Parathyroid adenoma (tissue), 2 donors: ENCODE results near the gene MFSD1.

Experiments used
- H2AFZ ChIP-seq: fragments of 300-600 bp; sonication (generic); one replicate; pipeline ENCODE4 v1.7.0; 2017; ENCODE audit warnings: antibody characterized with exemption, mild to moderate bottlenecking
- H3K27ac ChIP-seq: fragments of 300-600 bp; sonication (generic); one replicate; pipeline ENCODE4 v1.7.0; 2017
- H3K27me3 ChIP-seq: fragments of 300-600 bp; sonication (generic); one replicate; pipeline ENCODE4 v1.7.0; 2017; ENCODE audit warnings: low read length; ENCODE audit not compliant: control insufficient read depth, insufficient read depth
- H3K36me3 ChIP-seq: fragments of 300-600 bp; sonication (generic); one replicate; pipeline ENCODE4 v1.7.0; 2017; ENCODE audit warnings: low read length; ENCODE audit not compliant: control insufficient read depth, insufficient read depth
- H3K4me1 ChIP-seq: fragments of 300-600 bp; sonication (generic); one replicate; pipeline ENCODE4 v1.7.0; 2017; ENCODE audit warnings: control low read depth
- H3K4me2 ChIP-seq: fragments of 300-600 bp; sonication (generic); one replicate; pipeline ENCODE4 v1.7.0; 2017; ENCODE audit warnings: low read length
- H3K4me3 ChIP-seq: fragments of 300-600 bp; sonication (generic); one replicate; pipeline ENCODE4 v1.7.0; 2017; ENCODE audit warnings: low read depth, low read length
- H3K79me2 ChIP-seq: fragments of 300-600 bp; sonication (generic); one replicate; pipeline ENCODE4 v1.7.0; 2017; ENCODE audit warnings: control low read depth
- H3K9ac ChIP-seq: fragments of 300-600 bp; sonication (generic); one replicate; pipeline ENCODE4 v1.7.0; 2017; ENCODE audit warnings: mild to moderate bottlenecking
- H3K9me3 ChIP-seq: fragments of 300-600 bp; sonication (generic); one replicate; pipeline ENCODE4 v1.7.0; 2017; ENCODE audit warnings: low read length; ENCODE audit not compliant: control insufficient read depth
- TF ChIP-seq, protein P1 (sequence below): fragments of 300-600 bp; sonication (generic); IDR thresholded peaks from one replicate; pipeline ENCODE4 v1.7.0; 2017; ENCODE audit warnings: antibody characterized with exemption, mild to moderate bottlenecking
- donor health status: primary hyperparathyroidism.

Gene MFSD1

DNA sequence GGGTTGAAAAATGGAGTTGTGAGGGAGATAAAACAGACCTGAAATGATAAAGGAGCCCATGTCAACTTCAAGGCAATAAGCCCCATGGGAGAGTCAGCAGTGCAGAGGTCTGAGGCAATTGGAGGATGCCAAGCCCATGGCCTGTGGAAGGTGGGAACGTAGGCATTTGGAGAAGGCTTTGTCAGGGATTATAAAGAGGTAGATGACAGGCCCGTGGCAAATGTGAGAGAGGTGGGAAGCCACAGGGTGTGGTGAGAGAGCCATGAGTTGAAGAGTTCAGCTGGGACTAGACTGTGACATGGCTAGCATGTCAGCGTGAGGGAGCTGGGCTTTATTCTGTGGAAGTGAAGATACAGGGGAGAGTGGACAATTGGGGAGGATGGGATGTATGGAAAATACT, 35.4 kb downstream of the MFSD1 start:
- Histone ChIP-seq H3K36me3 (no peaks in the 10 kb centered on the region), H3K79me2 (no peaks in the 10 kb centered on the region), H3K4me2 (no peak overlapping the region), H3K9me3 (no peaks in the 10 kb centered on the region), H3K27ac (no peak overlapping the region), H3K27me3 (no peaks in the 10 kb centered on the region), H3K4me1 (no peaks in the 10 kb centered on the region), H3K4me3 (no peak overlapping the region), H2AFZ (no peak overlapping the region), H3K9ac (no peak overlapping the region)
- TF ChIP-seq, protein P1, sequence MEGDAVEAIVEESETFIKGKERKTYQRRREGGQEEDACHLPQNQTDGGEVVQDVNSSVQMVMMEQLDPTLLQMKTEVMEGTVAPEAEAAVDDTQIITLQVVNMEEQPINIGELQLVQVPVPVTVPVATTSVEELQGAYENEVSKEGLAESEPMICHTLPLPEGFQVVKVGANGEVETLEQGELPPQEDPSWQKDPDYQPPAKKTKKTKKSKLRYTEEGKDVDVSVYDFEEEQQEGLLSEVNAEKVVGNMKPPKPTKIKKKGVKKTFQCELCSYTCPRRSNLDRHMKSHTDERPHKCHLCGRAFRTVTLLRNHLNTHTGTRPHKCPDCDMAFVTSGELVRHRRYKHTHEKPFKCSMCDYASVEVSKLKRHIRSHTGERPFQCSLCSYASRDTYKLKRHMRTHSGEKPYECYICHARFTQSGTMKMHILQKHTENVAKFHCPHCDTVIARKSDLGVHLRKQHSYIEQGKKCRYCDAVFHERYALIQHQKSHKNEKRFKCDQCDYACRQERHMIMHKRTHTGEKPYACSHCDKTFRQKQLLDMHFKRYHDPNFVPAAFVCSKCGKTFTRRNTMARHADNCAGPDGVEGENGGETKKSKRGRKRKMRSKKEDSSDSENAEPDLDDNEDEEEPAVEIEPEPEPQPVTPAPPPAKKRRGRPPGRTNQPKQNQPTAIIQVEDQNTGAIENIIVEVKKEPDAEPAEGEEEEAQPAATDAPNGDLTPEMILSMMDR, result no peak

DNA sequence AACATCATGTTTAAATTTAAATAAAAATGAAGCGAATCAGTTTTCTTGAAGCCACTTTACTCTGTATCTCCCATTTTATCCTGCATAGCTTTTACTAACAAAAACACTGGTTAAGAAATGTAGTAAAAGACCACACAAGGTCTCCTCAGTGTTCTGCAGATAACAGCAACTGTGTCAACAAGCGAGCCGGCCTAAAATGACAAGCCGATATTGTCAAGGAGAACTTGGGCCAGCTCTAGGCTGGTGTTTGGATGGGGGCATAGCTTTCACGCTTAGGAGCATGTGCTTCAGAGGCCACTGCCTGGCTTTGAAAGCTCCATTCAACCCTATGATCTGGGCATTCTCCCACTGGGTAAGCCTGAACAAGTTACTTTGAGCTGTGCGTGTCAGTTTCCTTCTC, 38.1 kb downstream of the MFSD1 start:
- Histone ChIP-seq H3K79me2 (no peaks in the 10 kb centered on the region), H2AFZ (no peak overlapping the region), H3K4me1 (no peaks in the 10 kb centered on the region), H3K27ac (no peak overlapping the region), H3K9me3 (no peaks in the 10 kb centered on the region), H3K27me3 (no peaks in the 10 kb centered on the region), H3K4me3 (no peak overlapping the region), H3K36me3 (no peaks in the 10 kb centered on the region), H3K9ac (no peak overlapping the region), H3K4me2 (no peak overlapping the region)
- TF ChIP-seq, protein P1, result no peak

DNA sequence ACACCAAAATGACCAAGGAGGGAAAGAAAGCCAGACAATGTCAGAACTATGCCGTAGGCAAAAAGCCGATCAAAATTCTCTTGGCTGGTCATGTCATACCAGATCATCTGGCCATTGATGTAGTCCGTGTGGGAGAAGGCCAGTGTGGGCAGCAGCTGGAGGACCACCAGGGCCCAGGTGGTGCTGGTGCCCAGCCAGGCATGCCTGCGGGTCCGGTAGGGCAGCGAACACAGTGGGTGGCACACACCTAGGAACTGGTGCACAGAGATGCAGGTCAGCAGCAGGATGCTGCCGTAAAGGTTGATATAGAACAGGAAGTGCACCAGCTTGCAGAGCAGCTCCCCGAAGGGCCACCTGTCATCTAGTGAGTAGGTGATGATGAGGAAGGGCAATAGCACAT, 39.5 kb downstream of the MFSD1 start:
- Histone ChIP-seq H2AFZ (no peak overlapping the region), H3K9ac (no peak overlapping the region), H3K4me2 (no peak overlapping the region), H3K27me3 (no peaks in the 10 kb centered on the region), H3K4me1 (peaks cover 3% of the 10 kb centered on the region), H3K79me2 (no peaks in the 10 kb centered on the region), H3K36me3 (no peaks in the 10 kb centered on the region), H3K4me3 (no peak overlapping the region), H3K27ac (no peak overlapping the region), H3K9me3 (no peaks in the 10 kb centered on the region)
- TF ChIP-seq, protein P1, result no peak

DNA sequence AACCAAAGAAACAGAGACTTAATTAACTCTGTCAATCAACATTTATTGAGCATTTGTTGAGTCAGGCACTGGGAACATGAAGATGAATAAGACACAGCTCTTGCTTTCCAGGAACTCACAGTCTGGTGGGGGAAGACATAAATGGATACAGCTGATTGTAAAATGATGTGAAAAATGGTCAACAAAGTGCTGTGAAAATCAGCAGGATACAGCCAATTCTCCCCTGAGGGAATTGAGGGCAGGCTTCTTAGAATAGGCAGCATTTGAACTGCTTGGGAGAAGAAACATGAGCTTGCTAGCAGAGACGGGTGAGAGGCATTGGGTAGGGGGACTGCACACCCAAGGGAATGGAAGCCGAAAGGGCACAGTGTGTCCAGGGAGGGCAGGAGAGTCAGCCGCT, 41.1 kb downstream of the MFSD1 start:
- peaks cover 3% of the 10 kb centered on the region for H3K4me1 ChIP-seq
- H3K4me3 ChIP-seq, result no peak overlapping the region
- no peak overlapping the region for H3K9ac ChIP-seq
- H3K79me2 ChIP-seq, result no peaks in the 10 kb centered on the region
- H3K27me3 ChIP-seq, result no peaks in the 10 kb centered on the region
- H3K27ac ChIP-seq, result no peak overlapping the region
- H3K9me3 ChIP-seq, result no peaks in the 10 kb centered on the region
- H2AFZ ChIP-seq, result no peak overlapping the region
- no peaks in the 10 kb centered on the region for H3K36me3 ChIP-seq
- H3K4me2 ChIP-seq, result no peak overlapping the region
- TF ChIP-seq, protein P1, result no peak

DNA sequence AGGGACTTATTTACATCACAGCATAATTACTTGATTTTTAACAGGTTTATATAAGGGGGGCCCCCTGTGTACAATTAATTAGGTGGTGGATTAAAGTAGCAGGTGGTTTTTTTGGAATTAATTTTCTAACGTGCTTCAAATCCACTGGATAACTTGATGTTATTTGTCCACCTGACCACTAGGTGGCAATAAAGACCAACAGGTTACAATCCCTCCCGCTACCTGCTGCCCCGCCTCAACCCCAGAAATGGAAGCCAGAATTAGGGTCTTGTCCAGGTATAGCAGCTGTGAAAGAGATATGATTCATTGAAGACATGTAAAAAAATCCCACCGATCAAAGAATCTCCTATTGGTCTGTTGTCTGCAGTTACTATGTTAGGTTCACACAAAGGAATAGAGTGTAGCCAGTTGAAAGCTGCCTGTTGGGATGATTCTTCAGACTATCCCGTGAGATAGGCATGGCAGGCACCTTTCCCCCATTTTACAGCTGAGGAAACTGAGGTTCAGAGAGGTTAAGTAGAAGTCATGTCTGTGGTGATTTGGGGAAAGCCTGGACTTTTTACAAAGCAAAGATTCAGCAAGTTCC, 44.0 kb downstream of the MFSD1 start:
- Histone ChIP-seq H3K79me2 (no peaks in the 10 kb centered on the region), H3K4me1 (peaks cover 3% of the 10 kb centered on the region), H3K4me3 (no peak overlapping the region), H3K27ac (no peak overlapping the region), H2AFZ (peak overlapping the region; percentile 74), H3K27me3 (no peaks in the 10 kb centered on the region), H3K4me2 (no peak overlapping the region), H3K9me3 (no peaks in the 10 kb centered on the region), H3K36me3 (no peaks in the 10 kb centered on the region), H3K9ac (no peak overlapping the region)
- TF ChIP-seq, protein P1, result peak; percentile 63
